Measurements from ENCODE around the gene ZXDC.

ZXDC gene

GRCh38 chr3:126494970-126495230 lies 19.2 kb upstream of the ZXDC start:
- TF ChIP-seq CTCF (conservative IDR thresholded peaks at IDR 0.05) (no peak), ZFX (IDR thresholded peaks at IDR 0.05) (no peak)

GRCh38 chr3:126494204-126494969 lies 18.7 kb upstream of the ZXDC start:
- TF ChIP-seq ZFX (IDR thresholded peaks at IDR 0.05) (no peak), CTCF (conservative IDR thresholded peaks at IDR 0.05) (no peak)
- no peak overlapping the region for H3K27ac ChIP-seq

More at GRCh38 chr3:126494970-126495230, 19.2 kb upstream of the ZXDC start:
- no peak overlapping the region for H3K27ac ChIP-seq

GRCh38 chr3:126493739-126494138 lies 18.0 kb upstream of the ZXDC start:
- no peak overlapping the region for H3K27ac ChIP-seq

GRCh38 chr3:126493051-126493450 lies 17.4 kb upstream of the ZXDC start:
- no peak overlapping the region for H3K27ac ChIP-seq
- TF ChIP-seq CTCF (conservative IDR thresholded peaks at IDR 0.05) (no peak), ZFX (IDR thresholded peaks at IDR 0.05) (no peak)

More at GRCh38 chr3:126493739-126494138, 18.0 kb upstream of the ZXDC start:
- TF ChIP-seq CTCF (conservative IDR thresholded peaks at IDR 0.05) (no peak), ZFX (IDR thresholded peaks at IDR 0.05) (no peak)

GRCh38 chr3:126491221-126492013 lies 15.7 kb upstream of the ZXDC start:
- no peak for TF ChIP-seq ZFX (IDR thresholded peaks at IDR 0.05)
- no peak overlapping the region for H3K27ac ChIP-seq

- no peak overlapping the region for H3K27ac ChIP-seq
- no peak for TF ChIP-seq ZFX (IDR thresholded peaks at IDR 0.05)
- TF ChIP-seq CTCF (conservative IDR thresholded peaks at IDR 0.05), result no peak
Observed at GRCh38 chr3:126490619-126491018, 14.9 kb upstream of the ZXDC start.

GRCh38 chr3:126488886-126489569 lies 13.3 kb upstream of the ZXDC start:
- TF ChIP-seq CTCF (conservative IDR thresholded peaks at IDR 0.05) (no peak), ZFX (IDR thresholded peaks at IDR 0.05) (no peak)
- no peak overlapping the region for H3K27ac ChIP-seq

Measured in C4-2B (cell line).